SKM-1 treated with dmso at 0.1 percent for 144 hours (cell line): Measurements from ENCODE around the gene FEZF1.

ENCODE experiments used
- DNase-seq: peaks from one replicate; lab custom pipeline; 2025; ENCODE audit not compliant: unreplicated experiment; lab: John Stamatoyannopoulos, UW

FEZF1 gene

GRCh38 chr7:122273117-122273516 lies 31.4 kb downstream of the FEZF1 start:
- no peak for DNase-seq

GRCh38 chr7:122269241-122269640 lies 35.3 kb downstream of the FEZF1 start:
- DNase-seq, result no peak

GRCh38 chr7:122268101-122268500 lies 36.4 kb downstream of the FEZF1 start:
- no peak for DNase-seq

GRCh38 chr7:122262246-122262645 lies 42.3 kb downstream of the FEZF1 start:
- no peak for DNase-seq

- DNase-seq, result no peak
These were observed 43.1 kb downstream of the FEZF1 start for GRCh38 chr7:122261442-122261841.

GRCh38 chr7:122261016-122261415 lies 43.5 kb downstream of the FEZF1 start:
- no peak for DNase-seq

- DNase-seq, result no peak
These were observed 44.2 kb downstream of the FEZF1 start for GRCh38 chr7:122260336-122260735.

- DNase-seq, result no peak
These were observed 45.6 kb downstream of the FEZF1 start for GRCh38 chr7:122258971-122259370.

GRCh38 chr7:122257056-122257455 lies 47.5 kb downstream of the FEZF1 start:
- no peak for DNase-seq

- DNase-seq, result no peak
These were observed 48.5 kb downstream of the FEZF1 start for GRCh38 chr7:122256046-122256445.

GRCh38 chr7:122255454-122255853 lies 49.1 kb downstream of the FEZF1 start:
- DNase-seq, result no peak
